Measurements from ENCODE around the gene LAMB4. TPM values are rescaled to one million over a fixed set of nuclear protein-coding genes. Genes with fewer than 3 reads are reported as not detected.

The LAMB4 gene
- total RNA-seq, 2 experiments from 2014 or later = not detected

DNA sequence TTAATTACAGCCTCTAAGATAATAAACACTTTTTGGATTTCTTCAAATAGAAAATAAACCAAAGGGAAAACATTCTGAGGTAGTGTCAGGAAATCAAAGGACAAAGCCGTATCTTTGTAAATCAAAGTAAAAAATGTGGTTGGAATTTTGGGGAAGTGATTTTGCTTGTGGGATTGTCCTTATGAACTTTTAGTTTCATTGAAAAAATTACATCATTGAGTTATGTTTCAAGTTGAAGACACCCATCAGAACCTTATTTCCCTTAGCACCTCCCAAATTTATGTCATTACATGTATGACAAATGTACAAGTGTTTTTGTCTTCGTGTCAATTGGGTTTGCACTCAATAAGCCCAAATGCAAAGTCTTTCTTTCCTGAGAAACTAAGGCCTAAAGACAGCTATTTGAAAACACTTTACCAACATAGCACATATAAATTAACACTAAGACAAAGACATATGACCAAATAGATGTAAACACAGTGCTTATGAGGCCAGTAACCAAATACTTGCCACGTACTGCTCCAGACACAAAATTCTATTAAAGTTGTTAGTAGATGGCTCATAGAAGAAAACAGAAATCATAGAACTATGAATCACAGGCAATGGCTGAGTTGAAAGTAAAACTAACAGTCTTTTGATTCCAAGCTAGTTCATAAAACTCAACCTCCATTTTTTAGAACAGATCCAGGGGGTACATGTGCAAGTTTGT, 26.9 kb upstream of the LAMB4 start:
- H3K9me2 ChIP-seq (ENCODE audit: insufficient read depth, low read length) = no peaks in the 10 kb centered on the region
- no TSS peak for BruUV-seq (replicated peaks)
- DNase-seq (ENCODE audit: low spot score) = no peak
- H3K4me3 ChIP-seq (ENCODE audit: low read depth, low read length, poor library complexity, severe bottlenecking) = no peak overlapping the region
- no peak overlapping the region for H3K4me2 ChIP-seq (ENCODE audit: low read length)
- no peaks in the 10 kb centered on the region for H4K20me1 ChIP-seq (ENCODE audit: insufficient read depth, low read length)
- H3K79me2 ChIP-seq (ENCODE audit: insufficient read depth, low read depth, low read length) = no peaks in the 10 kb centered on the region
- TF ChIP-seq EZH2phosphoT487 (IDR thresholded peaks at IDR 0.05; ENCODE audit: borderline replicate concordance, low read depth, low read length) = no peak
- TF ChIP-seq, protein P1, sequence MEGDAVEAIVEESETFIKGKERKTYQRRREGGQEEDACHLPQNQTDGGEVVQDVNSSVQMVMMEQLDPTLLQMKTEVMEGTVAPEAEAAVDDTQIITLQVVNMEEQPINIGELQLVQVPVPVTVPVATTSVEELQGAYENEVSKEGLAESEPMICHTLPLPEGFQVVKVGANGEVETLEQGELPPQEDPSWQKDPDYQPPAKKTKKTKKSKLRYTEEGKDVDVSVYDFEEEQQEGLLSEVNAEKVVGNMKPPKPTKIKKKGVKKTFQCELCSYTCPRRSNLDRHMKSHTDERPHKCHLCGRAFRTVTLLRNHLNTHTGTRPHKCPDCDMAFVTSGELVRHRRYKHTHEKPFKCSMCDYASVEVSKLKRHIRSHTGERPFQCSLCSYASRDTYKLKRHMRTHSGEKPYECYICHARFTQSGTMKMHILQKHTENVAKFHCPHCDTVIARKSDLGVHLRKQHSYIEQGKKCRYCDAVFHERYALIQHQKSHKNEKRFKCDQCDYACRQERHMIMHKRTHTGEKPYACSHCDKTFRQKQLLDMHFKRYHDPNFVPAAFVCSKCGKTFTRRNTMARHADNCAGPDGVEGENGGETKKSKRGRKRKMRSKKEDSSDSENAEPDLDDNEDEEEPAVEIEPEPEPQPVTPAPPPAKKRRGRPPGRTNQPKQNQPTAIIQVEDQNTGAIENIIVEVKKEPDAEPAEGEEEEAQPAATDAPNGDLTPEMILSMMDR (conservative IDR thresholded peaks at IDR 0.05; ENCODE audit: low read length) = no peak
- ChIA-PET POLR2A (no interaction called here), CTCF (ENCODE audit: unreplicated experiment) (no interaction called here)
- H3K27ac ChIP-seq (ENCODE audit: low read depth, low read length, poor library complexity, severe bottlenecking) = no peak overlapping the region
- no peak overlapping the region for H2AFZ ChIP-seq (ENCODE audit: low read length)
- no peaks in the 10 kb centered on the region for H3K36me3 ChIP-seq (ENCODE audit: insufficient read depth, low read length)
- no peaks in the 10 kb centered on the region for H3K4me1 ChIP-seq (ENCODE audit: insufficient read depth, low read length, poor library complexity, severe bottlenecking)
- intact Hi-C loops (cut with micrococcal nuclease; ENCODE audit: unreplicated experiment) = no loop called here
- no peaks in the 10 kb centered on the region for H3K9me3 ChIP-seq (ENCODE audit: low read length)

DNA sequence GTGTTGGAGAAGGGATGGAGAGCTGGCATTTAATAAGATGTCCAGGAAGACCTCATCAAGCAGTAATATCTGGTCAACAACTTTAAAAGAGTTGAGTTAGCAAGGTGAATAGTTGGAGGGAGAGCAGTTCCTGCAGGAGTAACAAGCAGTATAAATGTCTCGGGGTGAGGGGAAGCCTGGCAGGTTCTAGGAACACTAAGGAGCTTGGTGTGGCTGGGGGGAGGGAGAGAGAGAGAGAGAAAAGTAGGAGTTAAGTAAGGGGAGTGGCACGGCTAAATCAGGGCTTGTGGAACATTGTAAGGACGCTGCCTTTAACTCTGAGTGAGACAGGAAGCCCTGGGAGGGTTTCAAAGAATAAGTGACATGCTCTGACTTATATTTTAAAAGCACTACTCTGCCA, 22.0 kb upstream of the LAMB4 start:
- H2AFZ ChIP-seq (ENCODE audit: low read length) = no peak overlapping the region
- no peak overlapping the region for H3K4me2 ChIP-seq (ENCODE audit: low read length)
- ChIA-PET CTCF (ENCODE audit: unreplicated experiment) (no interaction called here), POLR2A (no interaction called here)
- no peak for DNase-seq (ENCODE audit: low spot score)
- H3K4me1 ChIP-seq (ENCODE audit: insufficient read depth, low read length, poor library complexity, severe bottlenecking) = no peaks in the 10 kb centered on the region
- no peaks in the 10 kb centered on the region for H4K20me1 ChIP-seq (ENCODE audit: insufficient read depth, low read length)
- H3K4me3 ChIP-seq (ENCODE audit: low read depth, low read length, poor library complexity, severe bottlenecking) = no peak overlapping the region
- H3K9me2 ChIP-seq (ENCODE audit: insufficient read depth, low read length) = no peaks in the 10 kb centered on the region
- intact Hi-C loops (cut with micrococcal nuclease; ENCODE audit: unreplicated experiment) = no loop called here
- no peak for TF ChIP-seq EZH2phosphoT487 (IDR thresholded peaks at IDR 0.05; ENCODE audit: borderline replicate concordance, low read depth, low read length)
- TF ChIP-seq, protein P1 (conservative IDR thresholded peaks at IDR 0.05; ENCODE audit: low read length) = no peak
- H3K79me2 ChIP-seq (ENCODE audit: insufficient read depth, low read depth, low read length) = no peaks in the 10 kb centered on the region
- no TSS peak for BruUV-seq (replicated peaks)
- H3K36me3 ChIP-seq (ENCODE audit: insufficient read depth, low read length) = no peaks in the 10 kb centered on the region
- no peaks in the 10 kb centered on the region for H3K9me3 ChIP-seq (ENCODE audit: low read length)
- no peak overlapping the region for H3K27ac ChIP-seq (ENCODE audit: low read depth, low read length, poor library complexity, severe bottlenecking)

DNA sequence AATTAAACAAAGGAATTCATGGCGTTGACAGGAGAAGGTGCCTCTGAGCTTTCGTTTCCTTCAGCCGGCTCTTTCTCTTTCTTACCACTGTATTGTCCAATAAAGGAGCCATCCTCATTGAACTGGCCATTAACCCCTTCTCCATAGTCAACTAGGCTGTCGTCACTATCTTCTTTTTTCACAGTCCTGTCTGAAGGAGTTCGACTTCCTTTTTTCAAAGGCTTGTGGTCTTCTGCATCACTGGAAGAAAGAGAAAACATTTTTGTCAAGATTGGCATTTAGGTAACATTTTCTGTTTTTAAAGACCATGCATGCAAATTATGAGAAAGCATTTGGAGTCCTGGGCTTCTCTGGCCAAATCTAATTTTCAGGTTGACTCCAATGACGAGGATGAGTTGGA, 19.7 kb upstream of the LAMB4 start:
- POLR2A ChIA-PET = no interaction called here
- Histone ChIP-seq H2AFZ (ENCODE audit: low read length) (no peak overlapping the region), H4K20me1 (ENCODE audit: insufficient read depth, low read length) (no peaks in the 10 kb centered on the region), H3K79me2 (ENCODE audit: insufficient read depth, low read depth, low read length) (no peaks in the 10 kb centered on the region), H3K9me2 (ENCODE audit: insufficient read depth, low read length) (no peaks in the 10 kb centered on the region), H3K27ac (ENCODE audit: low read depth, low read length, poor library complexity, severe bottlenecking) (no peak overlapping the region), H3K4me3 (ENCODE audit: low read depth, low read length, poor library complexity, severe bottlenecking) (no peak overlapping the region), H3K9me3 (ENCODE audit: low read length) (no peaks in the 10 kb centered on the region), H3K36me3 (ENCODE audit: insufficient read depth, low read length) (no peaks in the 10 kb centered on the region), H3K4me1 (ENCODE audit: insufficient read depth, low read length, poor library complexity, severe bottlenecking) (no peaks in the 10 kb centered on the region), H3K4me2 (ENCODE audit: low read length) (no peak overlapping the region)
- TF ChIP-seq EZH2phosphoT487 (IDR thresholded peaks at IDR 0.05; ENCODE audit: borderline replicate concordance, low read depth, low read length) = no peak
- TF ChIP-seq, protein P1 (conservative IDR thresholded peaks at IDR 0.05; ENCODE audit: low read length) = no peak
- DNase-seq (ENCODE audit: low spot score) = no peak
- no TSS peak for BruUV-seq (replicated peaks)
- intact Hi-C loops (cut with micrococcal nuclease; ENCODE audit: unreplicated experiment) = loop anchor here (5.0 to 10.0 kb wide), 2 partner anchors 38 to 275 kb away; no protein-coding TSS in a partner anchor
- CTCF ChIA-PET (ENCODE audit: unreplicated experiment) = no interaction called here

Data from OCI-LY7 (cell line).